Neural cell (in vitro differentiated cells): ENCODE measurements around the gene CAAP1.

Experiments
- EZH2 ChIP-seq: fragments of 200-600, 300-800 bp; shearing (Covaris generic), sonication (generic); IDR thresholded peaks from 2 replicates; pipeline ENCODE4 v1.6.1; 2014; ENCODE audit warnings: antibody characterized with exemption, low read length, borderline replicate concordance, mild to moderate bottlenecking; ENCODE audit not compliant: insufficient read depth, poor library complexity, severe bottlenecking
- POLR2AphosphoS5 ChIP-seq: IDR thresholded peaks from 2 replicates; pipeline ENCODE4 v1.6.1; 2012
- RAD21 ChIP-seq: fragments of 450-650 bp; conservative IDR thresholded peaks from 2 replicates; pipeline ENCODE4 v1.6.1; 2014; ENCODE audit warnings: antibody characterized with exemption, mild to moderate bottlenecking, moderate library complexity
- SMC3 ChIP-seq: fragments of 450-650 bp; conservative IDR thresholded peaks from 2 replicates; pipeline ENCODE4 v1.6.1; 2014; ENCODE audit warnings: antibody characterized with exemption, mild to moderate bottlenecking, moderate library complexity; ENCODE audit not compliant: poor library complexity
- TAF1 ChIP-seq: IDR thresholded peaks from 2 replicates; pipeline ENCODE4 v1.6.1; 2012; ENCODE audit warnings: low read depth
- TF ChIP-seq, protein P1 (sequence below): fragments of 450-650 bp; IDR thresholded peaks from 2 replicates; pipeline ENCODE4 v1.5.1; 2014; ENCODE audit warnings: antibody characterized with exemption, mild to moderate bottlenecking, moderate library complexity; ENCODE audit not compliant: poor library complexity, severe bottlenecking
- TF ChIP-seq, protein P2 (sequence below): IDR thresholded peaks from 2 replicates; pipeline ENCODE4 v1.6.1; 2012; ENCODE audit warnings: borderline replicate concordance

DNA sequence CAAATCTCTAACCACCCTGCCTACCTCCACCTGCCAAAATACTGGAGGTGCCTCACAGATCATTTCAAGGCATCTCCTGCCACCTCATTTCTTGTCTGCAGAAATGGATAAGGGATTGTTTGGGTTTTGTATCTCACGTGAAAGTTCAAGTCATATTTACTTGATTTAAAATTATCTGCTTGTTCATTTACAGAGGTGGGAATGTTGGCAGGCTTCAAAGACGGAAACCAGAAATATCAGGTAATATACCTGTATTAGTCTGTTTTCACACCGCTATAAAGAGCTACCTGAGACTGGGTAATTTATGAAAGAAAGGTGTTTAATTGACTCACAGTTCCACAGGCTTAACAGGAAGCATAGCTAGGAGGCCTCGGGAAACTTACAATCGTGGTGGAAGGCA is 85.4 kb downstream of the CAAP1 start:
- TF ChIP-seq, protein P1, sequence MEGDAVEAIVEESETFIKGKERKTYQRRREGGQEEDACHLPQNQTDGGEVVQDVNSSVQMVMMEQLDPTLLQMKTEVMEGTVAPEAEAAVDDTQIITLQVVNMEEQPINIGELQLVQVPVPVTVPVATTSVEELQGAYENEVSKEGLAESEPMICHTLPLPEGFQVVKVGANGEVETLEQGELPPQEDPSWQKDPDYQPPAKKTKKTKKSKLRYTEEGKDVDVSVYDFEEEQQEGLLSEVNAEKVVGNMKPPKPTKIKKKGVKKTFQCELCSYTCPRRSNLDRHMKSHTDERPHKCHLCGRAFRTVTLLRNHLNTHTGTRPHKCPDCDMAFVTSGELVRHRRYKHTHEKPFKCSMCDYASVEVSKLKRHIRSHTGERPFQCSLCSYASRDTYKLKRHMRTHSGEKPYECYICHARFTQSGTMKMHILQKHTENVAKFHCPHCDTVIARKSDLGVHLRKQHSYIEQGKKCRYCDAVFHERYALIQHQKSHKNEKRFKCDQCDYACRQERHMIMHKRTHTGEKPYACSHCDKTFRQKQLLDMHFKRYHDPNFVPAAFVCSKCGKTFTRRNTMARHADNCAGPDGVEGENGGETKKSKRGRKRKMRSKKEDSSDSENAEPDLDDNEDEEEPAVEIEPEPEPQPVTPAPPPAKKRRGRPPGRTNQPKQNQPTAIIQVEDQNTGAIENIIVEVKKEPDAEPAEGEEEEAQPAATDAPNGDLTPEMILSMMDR: no peak
- no peak for TF ChIP-seq POLR2AphosphoS5
- TF ChIP-seq, protein P2, sequence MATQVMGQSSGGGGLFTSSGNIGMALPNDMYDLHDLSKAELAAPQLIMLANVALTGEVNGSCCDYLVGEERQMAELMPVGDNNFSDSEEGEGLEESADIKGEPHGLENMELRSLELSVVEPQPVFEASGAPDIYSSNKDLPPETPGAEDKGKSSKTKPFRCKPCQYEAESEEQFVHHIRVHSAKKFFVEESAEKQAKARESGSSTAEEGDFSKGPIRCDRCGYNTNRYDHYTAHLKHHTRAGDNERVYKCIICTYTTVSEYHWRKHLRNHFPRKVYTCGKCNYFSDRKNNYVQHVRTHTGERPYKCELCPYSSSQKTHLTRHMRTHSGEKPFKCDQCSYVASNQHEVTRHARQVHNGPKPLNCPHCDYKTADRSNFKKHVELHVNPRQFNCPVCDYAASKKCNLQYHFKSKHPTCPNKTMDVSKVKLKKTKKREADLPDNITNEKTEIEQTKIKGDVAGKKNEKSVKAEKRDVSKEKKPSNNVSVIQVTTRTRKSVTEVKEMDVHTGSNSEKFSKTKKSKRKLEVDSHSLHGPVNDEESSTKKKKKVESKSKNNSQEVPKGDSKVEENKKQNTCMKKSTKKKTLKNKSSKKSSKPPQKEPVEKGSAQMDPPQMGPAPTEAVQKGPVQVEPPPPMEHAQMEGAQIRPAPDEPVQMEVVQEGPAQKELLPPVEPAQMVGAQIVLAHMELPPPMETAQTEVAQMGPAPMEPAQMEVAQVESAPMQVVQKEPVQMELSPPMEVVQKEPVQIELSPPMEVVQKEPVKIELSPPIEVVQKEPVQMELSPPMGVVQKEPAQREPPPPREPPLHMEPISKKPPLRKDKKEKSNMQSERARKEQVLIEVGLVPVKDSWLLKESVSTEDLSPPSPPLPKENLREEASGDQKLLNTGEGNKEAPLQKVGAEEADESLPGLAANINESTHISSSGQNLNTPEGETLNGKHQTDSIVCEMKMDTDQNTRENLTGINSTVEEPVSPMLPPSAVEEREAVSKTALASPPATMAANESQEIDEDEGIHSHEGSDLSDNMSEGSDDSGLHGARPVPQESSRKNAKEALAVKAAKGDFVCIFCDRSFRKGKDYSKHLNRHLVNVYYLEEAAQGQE: no peak
- TF ChIP-seq TAF1: no peak
- no peak for TF ChIP-seq EZH2
- TF ChIP-seq RAD21: no peak
- no peak for TF ChIP-seq SMC3
